ENCODE results near the gene THOP1.

DNA sequence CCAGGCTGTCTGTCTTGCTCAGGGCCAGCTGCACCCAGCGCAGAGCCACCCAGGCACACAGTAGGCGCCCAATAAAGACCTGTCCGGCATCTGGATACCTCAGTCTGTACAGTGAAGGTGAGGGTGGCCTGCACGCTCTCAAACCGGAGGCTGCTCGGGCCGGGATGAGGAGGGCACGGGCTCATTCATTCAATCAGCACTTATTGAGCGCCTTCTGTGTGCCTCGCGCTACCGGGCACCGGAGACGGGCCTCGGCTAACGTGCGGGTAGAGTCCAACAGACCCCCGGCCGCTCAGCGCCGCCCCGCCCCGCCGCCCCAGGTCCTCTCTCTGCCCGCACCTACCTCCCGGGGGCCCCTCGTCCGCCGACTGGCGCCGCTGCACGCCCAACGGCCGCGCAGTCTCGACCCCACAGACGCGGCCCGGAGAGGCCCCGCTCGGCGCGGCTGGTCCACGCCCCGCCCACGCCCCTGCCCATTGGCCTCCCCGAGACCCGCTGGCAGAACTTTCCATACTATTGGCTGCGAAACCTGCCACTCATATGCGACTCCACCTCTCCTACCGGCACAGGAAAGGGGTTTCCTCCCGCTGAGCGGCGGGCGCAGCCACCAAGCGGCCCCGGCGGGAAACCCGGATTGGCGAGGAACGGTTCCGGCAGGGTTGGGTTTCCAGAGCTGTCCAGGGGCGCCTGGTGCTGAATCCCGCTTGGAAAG, 45.5 kb upstream of the THOP1 start, which contains the start of gene SLC39A3:
- no peak for TF ChIP-seq POLR2A (IDR thresholded peaks at IDR 0.05)
- TF ChIP-seq, protein P1, sequence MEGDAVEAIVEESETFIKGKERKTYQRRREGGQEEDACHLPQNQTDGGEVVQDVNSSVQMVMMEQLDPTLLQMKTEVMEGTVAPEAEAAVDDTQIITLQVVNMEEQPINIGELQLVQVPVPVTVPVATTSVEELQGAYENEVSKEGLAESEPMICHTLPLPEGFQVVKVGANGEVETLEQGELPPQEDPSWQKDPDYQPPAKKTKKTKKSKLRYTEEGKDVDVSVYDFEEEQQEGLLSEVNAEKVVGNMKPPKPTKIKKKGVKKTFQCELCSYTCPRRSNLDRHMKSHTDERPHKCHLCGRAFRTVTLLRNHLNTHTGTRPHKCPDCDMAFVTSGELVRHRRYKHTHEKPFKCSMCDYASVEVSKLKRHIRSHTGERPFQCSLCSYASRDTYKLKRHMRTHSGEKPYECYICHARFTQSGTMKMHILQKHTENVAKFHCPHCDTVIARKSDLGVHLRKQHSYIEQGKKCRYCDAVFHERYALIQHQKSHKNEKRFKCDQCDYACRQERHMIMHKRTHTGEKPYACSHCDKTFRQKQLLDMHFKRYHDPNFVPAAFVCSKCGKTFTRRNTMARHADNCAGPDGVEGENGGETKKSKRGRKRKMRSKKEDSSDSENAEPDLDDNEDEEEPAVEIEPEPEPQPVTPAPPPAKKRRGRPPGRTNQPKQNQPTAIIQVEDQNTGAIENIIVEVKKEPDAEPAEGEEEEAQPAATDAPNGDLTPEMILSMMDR (IDR thresholded peaks at IDR 0.05) = peak in 2 of 3 experiments; percentile 9 to 30
- TF ChIP-seq POLR2AphosphoS5 (IDR thresholded peaks at IDR 0.05; ENCODE audit: insufficient read depth in 1 of 2, low read depth in 1 of 2) = peak; percentile 59 to 97
